Measurements from ENCODE around the gene OR11A1. TPM values are rescaled to one million over a fixed set of nuclear protein-coding genes. Genes with fewer than 3 reads are reported as not detected.

The OR11A1 gene
- total RNA-seq, 1 donor from 2014 or later = not detected

DNA sequence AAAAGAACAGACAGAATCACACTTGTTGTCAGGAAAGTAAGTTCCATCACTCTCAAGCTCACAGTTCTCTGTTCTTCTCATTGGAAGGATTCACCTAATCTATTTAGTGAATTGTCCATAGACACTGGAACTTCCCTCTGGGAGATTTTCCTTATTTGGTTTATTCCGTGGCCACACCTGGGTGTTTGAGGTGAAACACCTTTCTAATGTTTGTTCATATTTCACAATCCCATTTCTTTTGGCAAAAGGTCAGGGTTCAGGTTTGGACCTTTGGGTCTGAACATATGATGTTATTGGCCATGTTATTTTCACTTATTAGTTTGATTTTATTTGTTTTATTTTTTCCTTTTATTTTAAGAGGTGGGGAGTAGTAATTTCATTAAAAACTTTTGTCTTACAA, 26.9 kb upstream of the OR11A1 start:
- no peak overlapping the region for H3K4me2 ChIP-seq (ENCODE audit: low read length)
- no peaks in the 10 kb centered on the region for H3K4me1 Mint-ChIP-seq (ENCODE audit: low read depth, unreplicated experiment)
- no peaks in the 10 kb centered on the region for H4K20me1 ChIP-seq (ENCODE audit: insufficient read depth, low read length)
- H3K4me1 ChIP-seq (ENCODE audit: insufficient read depth, low read length) = peaks cover 3% of the 10 kb centered on the region
- H3K27ac Mint-ChIP-seq (ENCODE audit: unreplicated experiment) = no peak overlapping the region
- H3K27ac ChIP-seq (ENCODE audit: low read depth, low read length) = peak overlapping the region; percentile 51
- peaks cover 4% of the 10 kb centered on the region for H3K27me3 Mint-ChIP-seq (ENCODE audit: low read depth, unreplicated experiment)
- no peak for TF ChIP-seq EZH2 (IDR thresholded peaks at IDR 0.05; ENCODE audit: insufficient read depth, low read length)
- no peak for TF ChIP-seq CTCF (IDR thresholded peaks at IDR 0.05; ENCODE audit: insufficient read depth, low read depth, low read length)
- peaks cover 3% of the 10 kb centered on the region for H3K9me3 ChIP-seq (ENCODE audit: insufficient read depth, low read depth, low read length)
- no peak overlapping the region for H3K9ac ChIP-seq (ENCODE audit: low read length)
- H3K4me3 Mint-ChIP-seq (ENCODE audit: unreplicated experiment) = no peak overlapping the region
- DNase-seq (ENCODE audit: low read depth) (no peak), FAIRE-seq (no peak)
- no peaks in the 10 kb centered on the region for H3K36me3 ChIP-seq (ENCODE audit: insufficient read depth, low read length)
- no peaks in the 10 kb centered on the region for H3K79me2 ChIP-seq (ENCODE audit: insufficient read depth, low read length)
- peaks cover 2% of the 10 kb centered on the region for H3K9me3 Mint-ChIP-seq (ENCODE audit: unreplicated experiment)
- no peaks in the 10 kb centered on the region for H3K27me3 ChIP-seq (ENCODE audit: insufficient read depth, low read length)
- H3K4me3 ChIP-seq (ENCODE audit: insufficient read depth, low read depth, low read length) = no peak overlapping the region
- no peaks in the 10 kb centered on the region for H3K36me3 Mint-ChIP-seq (ENCODE audit: low read depth, unreplicated experiment)
- no peak overlapping the region for H2AFZ ChIP-seq (ENCODE audit: low read depth, low read length)

- TF ChIP-seq EZH2 (IDR thresholded peaks at IDR 0.05; ENCODE audit: insufficient read depth, low read length) = no peak
- TF ChIP-seq CTCF (IDR thresholded peaks at IDR 0.05; ENCODE audit: insufficient read depth, low read depth, low read length) = no peak
- Mint-ChIP-seq H3K9me3 (ENCODE audit: unreplicated experiment) (peaks cover 2% of the 10 kb centered on the region), H3K4me1 (ENCODE audit: low read depth, unreplicated experiment) (no peaks in the 10 kb centered on the region), H3K27ac (ENCODE audit: unreplicated experiment) (no peak overlapping the region), H3K36me3 (ENCODE audit: low read depth, unreplicated experiment) (no peaks in the 10 kb centered on the region), H3K27me3 (ENCODE audit: low read depth, unreplicated experiment) (peaks cover 4% of the 10 kb centered on the region), H3K4me3 (ENCODE audit: unreplicated experiment) (no peak overlapping the region)
- peaks cover 3% of the 10 kb centered on the region for H3K9me3 ChIP-seq (ENCODE audit: insufficient read depth, low read depth, low read length)
- DNase-seq (ENCODE audit: low read depth) (no peak), FAIRE-seq (no peak)
- H3K27me3 ChIP-seq (ENCODE audit: insufficient read depth, low read length) = no peaks in the 10 kb centered on the region
- no peaks in the 10 kb centered on the region for H3K36me3 ChIP-seq (ENCODE audit: insufficient read depth, low read length)
- H3K79me2 ChIP-seq (ENCODE audit: insufficient read depth, low read length) = no peaks in the 10 kb centered on the region
- H3K4me3 ChIP-seq (ENCODE audit: insufficient read depth, low read depth, low read length) = no peak overlapping the region
- H3K9ac ChIP-seq (ENCODE audit: low read length) = no peak overlapping the region
- peak overlapping the region; percentile 51 for H3K27ac ChIP-seq (ENCODE audit: low read depth, low read length)
- no peak overlapping the region for H3K4me2 ChIP-seq (ENCODE audit: low read length)
- peaks cover 3% of the 10 kb centered on the region for H3K4me1 ChIP-seq (ENCODE audit: insufficient read depth, low read length)
- no peaks in the 10 kb centered on the region for H4K20me1 ChIP-seq (ENCODE audit: insufficient read depth, low read length)
- no peak overlapping the region for H2AFZ ChIP-seq (ENCODE audit: low read depth, low read length)
Observed at GRCh38 chr6:29483186-29483585, 26.3 kb upstream of the OR11A1 start.

DNA sequence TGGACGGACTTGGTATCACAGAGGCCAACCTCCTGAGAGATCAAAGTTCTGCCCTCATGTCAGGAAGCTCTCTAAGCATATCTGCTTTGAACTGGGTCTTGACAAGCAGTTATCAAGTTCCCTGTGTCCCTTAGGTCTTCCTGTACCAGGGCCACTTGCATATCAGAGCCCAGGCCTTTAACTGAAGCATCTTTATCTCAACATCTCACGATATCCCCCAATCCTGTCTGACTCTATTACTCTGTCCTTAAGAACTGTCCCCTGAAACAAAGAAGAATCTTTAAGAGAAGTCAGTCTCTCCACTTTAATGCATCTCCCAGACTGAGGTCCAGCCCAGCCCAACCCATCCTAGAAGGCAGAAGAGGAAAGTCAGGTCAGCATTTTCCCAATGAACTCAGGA, 22.7 kb upstream of the OR11A1 start:
- H3K4me1 Mint-ChIP-seq (ENCODE audit: low read depth, unreplicated experiment) = no peaks in the 10 kb centered on the region
- Histone ChIP-seq H2AFZ (ENCODE audit: low read depth, low read length) (no peak overlapping the region), H3K27me3 (ENCODE audit: insufficient read depth, low read length) (no peaks in the 10 kb centered on the region), H3K4me1 (ENCODE audit: insufficient read depth, low read length) (peaks cover 3% of the 10 kb centered on the region), H3K27ac (ENCODE audit: low read depth, low read length) (no peak overlapping the region), H3K9me3 (ENCODE audit: insufficient read depth, low read depth, low read length) (no peaks in the 10 kb centered on the region), H3K9ac (ENCODE audit: low read length) (no peak overlapping the region), H3K79me2 (ENCODE audit: insufficient read depth, low read length) (no peaks in the 10 kb centered on the region), H3K36me3 (ENCODE audit: insufficient read depth, low read length) (no peaks in the 10 kb centered on the region), H4K20me1 (ENCODE audit: insufficient read depth, low read length) (no peaks in the 10 kb centered on the region), H3K4me3 (ENCODE audit: insufficient read depth, low read depth, low read length) (no peak overlapping the region), H3K4me2 (ENCODE audit: low read length) (no peak overlapping the region)
- H3K36me3 Mint-ChIP-seq (ENCODE audit: low read depth, unreplicated experiment) = peaks cover 4% of the 10 kb centered on the region
- H3K9me3 Mint-ChIP-seq (ENCODE audit: unreplicated experiment) = peaks cover 6% of the 10 kb centered on the region
- no peak for TF ChIP-seq CTCF (IDR thresholded peaks at IDR 0.05; ENCODE audit: insufficient read depth, low read depth, low read length)
- TF ChIP-seq EZH2 (IDR thresholded peaks at IDR 0.05; ENCODE audit: insufficient read depth, low read length) = no peak
- H3K27ac Mint-ChIP-seq (ENCODE audit: unreplicated experiment) = no peak overlapping the region
- FAIRE-seq (no peak), DNase-seq (ENCODE audit: low read depth) (no peak)
- H3K27me3 Mint-ChIP-seq (ENCODE audit: low read depth, unreplicated experiment) = peaks cover 7% of the 10 kb centered on the region
- H3K4me3 Mint-ChIP-seq (ENCODE audit: unreplicated experiment) = no peak overlapping the region

Data from astrocyte (in vitro differentiated cells and primary cell).